ENCODE data around the gene IL17D.

DNA sequence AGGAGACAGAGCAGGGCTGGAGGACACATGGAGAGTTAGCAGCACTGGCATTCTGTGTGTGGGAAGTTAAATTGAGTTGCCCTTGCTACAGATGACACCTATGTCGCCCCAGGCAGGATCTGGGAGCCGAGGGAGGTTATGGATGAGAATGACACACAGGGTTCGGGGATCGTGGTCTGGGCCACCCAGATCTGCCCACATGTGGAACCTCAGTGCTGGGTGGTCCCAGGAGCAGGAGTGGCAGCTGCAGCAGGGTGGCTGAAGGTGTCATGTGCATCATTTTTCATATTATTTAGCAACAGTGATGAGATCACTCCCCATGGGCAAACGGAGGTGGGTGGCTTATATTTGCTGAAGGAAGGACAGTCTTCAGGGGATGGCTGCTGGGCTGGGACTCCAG, 3.2 kb downstream of the IL17D start:
- TF ChIP-seq CTCF (IDR thresholded peaks at IDR 0.05) (no peak), POLR2A (IDR thresholded peaks at IDR 0.05) (no peak)
